Osteoblast (primary cell): Measurements from ENCODE around the gene EOLA1. TPM values are rescaled to one million over a fixed set of nuclear protein-coding genes. Genes with fewer than 3 reads are reported as not detected.

ENCODE experiments used
- total RNA-seq: library from RNA; depleted of rRNA; stranded (reverse); fragments of >200 nt; gene quantifications from 2 replicates; pipeline ENCODE4 v1.2.3, GENCODE V29; 2012

EOLA1 gene
- total RNA-seq, 1 donor = 13.0 TPM

Other genes starting within 250 kb of the EOLA1 start
- gene IDS, start 35.7 kb upstream of the EOLA1 start, total RNA-seq = 48.9 and 50.4 TPM in 2 replicates
- not detected in 2 replicates for gene HSFX3, start 8.9 kb downstream of the EOLA1 start, total RNA-seq
- not detected in 2 replicates for gene MAGEA9B, start 46.4 kb downstream of the EOLA1 start, total RNA-seq
- gene HSFX2, start 54.3 kb downstream of the EOLA1 start, total RNA-seq = 0.36 TPM in 1 of 2 replicates, not detected in the other
- 16.6 and 18.0 TPM in 2 replicates for gene TMEM185A, start 90.8 kb downstream of the EOLA1 start, total RNA-seq
- gene MAGEA11, start 171.0 kb downstream of the EOLA1 start, total RNA-seq = not detected in 2 replicates
- gene HSFX1, start 233.1 kb downstream of the EOLA1 start, total RNA-seq = 0.36 and 0.59 TPM in 2 replicates
- not detected in 2 replicates for gene MAGEA9, start 240.9 kb downstream of the EOLA1 start, total RNA-seq